Stimulated activated CD4-positive, alpha-beta T cell treated with anti-CD3 and anti-CD28 coated beads, TNF-alpha, amount 100 ng/mL, for 4 hours (primary cell): ENCODE data around the gene OR10A3.

Experiments
- DNase-seq, 3 experiments: peaks; one replicate each; pipeline ENCODE4 v3.0.0-alpha.2; 2020; ENCODE audit warnings: low read depth in 3 of 3

Gene OR10A3

GRCh38 chr11:7892059-7892699 is 49.3 kb downstream of the OR10A3 start:
- DNase-seq, result no peak

GRCh38 chr11:7890417-7891172 is 50.9 kb downstream of the OR10A3 start:
- no peak for DNase-seq

GRCh38 chr11:7889985-7890384 is 51.5 kb downstream of the OR10A3 start:
- no peak for DNase-seq
